ENCODE results near the gene NPPA. TPM values are rescaled to one million over a fixed set of nuclear protein-coding genes. Genes with fewer than 3 reads are reported as not detected.

NPPA gene
- total and polyA plus RNA-seq, 3 donors from 2014 or later: not detected

GRCh38 chr1:11799099-11799498 is 48.5 kb downstream of the NPPA start:
- no peak for DNase-seq
- Histone ChIP-seq H3K4me3 (no peak overlapping the region), H3K4me1 (peaks cover 29% of the 10 kb centered on the region), H3K9me3 (no peaks in the 10 kb centered on the region), H3K27me3 (no peaks in the 10 kb centered on the region), H3K36me3 (ENCODE audit: low read depth, missing control alignments) (no peaks in the 10 kb centered on the region), H3K27ac (peak overlapping the region in 1 of 2 donors; percentile 71)
- WGBS, 2 donors: 97 to 98% methylated on average over 5 of the region's 5 CpGs
- TF ChIP-seq, protein P1, sequence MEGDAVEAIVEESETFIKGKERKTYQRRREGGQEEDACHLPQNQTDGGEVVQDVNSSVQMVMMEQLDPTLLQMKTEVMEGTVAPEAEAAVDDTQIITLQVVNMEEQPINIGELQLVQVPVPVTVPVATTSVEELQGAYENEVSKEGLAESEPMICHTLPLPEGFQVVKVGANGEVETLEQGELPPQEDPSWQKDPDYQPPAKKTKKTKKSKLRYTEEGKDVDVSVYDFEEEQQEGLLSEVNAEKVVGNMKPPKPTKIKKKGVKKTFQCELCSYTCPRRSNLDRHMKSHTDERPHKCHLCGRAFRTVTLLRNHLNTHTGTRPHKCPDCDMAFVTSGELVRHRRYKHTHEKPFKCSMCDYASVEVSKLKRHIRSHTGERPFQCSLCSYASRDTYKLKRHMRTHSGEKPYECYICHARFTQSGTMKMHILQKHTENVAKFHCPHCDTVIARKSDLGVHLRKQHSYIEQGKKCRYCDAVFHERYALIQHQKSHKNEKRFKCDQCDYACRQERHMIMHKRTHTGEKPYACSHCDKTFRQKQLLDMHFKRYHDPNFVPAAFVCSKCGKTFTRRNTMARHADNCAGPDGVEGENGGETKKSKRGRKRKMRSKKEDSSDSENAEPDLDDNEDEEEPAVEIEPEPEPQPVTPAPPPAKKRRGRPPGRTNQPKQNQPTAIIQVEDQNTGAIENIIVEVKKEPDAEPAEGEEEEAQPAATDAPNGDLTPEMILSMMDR (IDR thresholded peaks at IDR 0.05): no peak
- no peak for TF ChIP-seq POLR2A (IDR thresholded peaks at IDR 0.05)
- intact Hi-C loops (cut with DNase I; ENCODE audit: low total_unique reads): no loop called here

- WGBS, 2 donors: 40 to 60% methylated on average over 6 of the region's 6 CpGs
- no peaks in the 10 kb centered on the region for H3K36me3 ChIP-seq (ENCODE audit: low read depth, missing control alignments)
- TF ChIP-seq, protein P1 (IDR thresholded peaks at IDR 0.05): no peak
- no peak for TF ChIP-seq POLR2A (IDR thresholded peaks at IDR 0.05)
- peak; percentile 85 for DNase-seq
- H3K27me3 ChIP-seq: no peaks in the 10 kb centered on the region
- peaks cover 22% of the 10 kb centered on the region for H3K4me1 ChIP-seq
- H3K4me3 ChIP-seq: no peak overlapping the region
- intact Hi-C loops (cut with DNase I; ENCODE audit: low total_unique reads): no loop called here
- peak overlapping the region; percentile 49 to 71 for H3K27ac ChIP-seq
- no peaks in the 10 kb centered on the region for H3K9me3 ChIP-seq
Observed at GRCh38 chr1:11797525-11798216, 49.9 kb downstream of the NPPA start.

- intact Hi-C loops (cut with DNase I; ENCODE audit: low total_unique reads): no loop called here
- whole genome bisulfite sequencing, 2 donors: 81 to 84% methylated on average over 13 to 15 of the region's 15 CpGs
- TF ChIP-seq POLR2A (IDR thresholded peaks at IDR 0.05): no peak
- TF ChIP-seq, protein P1 (IDR thresholded peaks at IDR 0.05): no peak
- Histone ChIP-seq H3K27me3 (no peaks in the 10 kb centered on the region), H3K27ac (peak overlapping the region; percentile 41 to 71), H3K36me3 (ENCODE audit: low read depth, missing control alignments) (no peaks in the 10 kb centered on the region), H3K4me1 (peaks cover 25% of the 10 kb centered on the region), H3K9me3 (no peaks in the 10 kb centered on the region), H3K4me3 (no peak overlapping the region)
- DNase-seq: peak; percentile 90
Observed at GRCh38 chr1:11796036-11796828, 51.4 kb downstream of the NPPA start.

Small RNA genes within 50 kb of the gene (small RNA-seq; reads per million reads assigned to genes)
- 0 reads per million in 2 donors for gene RF02156
- 0 reads per million in 2 donors for gene RF02157
- 0 reads per million in 2 donors for gene RF02158

Other genes starting within 250 kb of the NPPA start
- gene FBXO2, start 193.4 kb downstream of the NPPA start, total RNA-seq: 10 to 100 TPM; 11.3 to 17.3 TPM
- 19.0 TPM for gene FBXO2, start 193.4 kb downstream of the NPPA start, polyA plus RNA-seq (ENCODE audit: insufficient read depth, low read depth, low replicate concordance)
- 10 to 100 TPM; 28.0 to 31.3 TPM for gene FBXO44, start 192.9 kb downstream of the NPPA start, total RNA-seq
- gene FBXO44, start 192.9 kb downstream of the NPPA start, polyA plus RNA-seq (ENCODE audit: insufficient read depth, low read depth, low replicate concordance): 36.4 TPM
- gene FBXO6, start 183.6 kb downstream of the NPPA start, total RNA-seq: 10 to 100 TPM in 1 of 2 donors, 1 to 10 TPM in 1; 7.8 to 17.3 TPM
- 15.8 TPM for gene FBXO6, start 183.6 kb downstream of the NPPA start, polyA plus RNA-seq (ENCODE audit: insufficient read depth, low read depth, low replicate concordance)
- gene MAD2L2, start 166.6 kb downstream of the NPPA start, total RNA-seq: 100 to 1,000 TPM; 115 to 116 TPM
- 77.0 TPM for gene MAD2L2, start 166.6 kb downstream of the NPPA start, polyA plus RNA-seq (ENCODE audit: insufficient read depth, low read depth, low replicate concordance)
- gene DRAXIN, start 156.1 kb downstream of the NPPA start, total RNA-seq: under 1 TPM; 0.79 to 0.93 TPM
- gene DRAXIN, start 156.1 kb downstream of the NPPA start, polyA plus RNA-seq (ENCODE audit: insufficient read depth, low read depth, low replicate concordance): 0.53 TPM
- 10 to 100 TPM; 64.1 to 75.3 TPM for gene AGTRAP, start 111.6 kb downstream of the NPPA start, total RNA-seq
- gene AGTRAP, start 111.6 kb downstream of the NPPA start, polyA plus RNA-seq (ENCODE audit: insufficient read depth, low read depth, low replicate concordance): 49.2 TPM
- gene C1orf167, start 85.6 kb downstream of the NPPA start, total RNA-seq: 10 to 100 TPM; 26.0 to 34.5 TPM
- 64.2 TPM for gene C1orf167, start 85.6 kb downstream of the NPPA start, polyA plus RNA-seq (ENCODE audit: insufficient read depth, low read depth, low replicate concordance)
- gene MTHFR, start 41.8 kb downstream of the NPPA start, total RNA-seq: 10 to 100 TPM; 68.3 to 78.3 TPM
- gene MTHFR, start 41.8 kb downstream of the NPPA start, polyA plus RNA-seq (ENCODE audit: insufficient read depth, low read depth, low replicate concordance): 30.4 TPM
- 10 to 100 TPM; 57.1 to 91.7 TPM for gene CLCN6, start 41.6 kb downstream of the NPPA start, total RNA-seq
- 47.9 TPM for gene CLCN6, start 41.6 kb downstream of the NPPA start, polyA plus RNA-seq (ENCODE audit: insufficient read depth, low read depth, low replicate concordance)
- gene NPPB, start 11.2 kb upstream of the NPPA start, total RNA-seq: under 1 TPM in 1 of 2 donors, not detected in 1; 0.50 TPM
- not detected for gene NPPB, start 11.2 kb upstream of the NPPA start, polyA plus RNA-seq (ENCODE audit: insufficient read depth, low read depth, low replicate concordance)
- 100 to 1,000 TPM; 140 to 144 TPM for gene KIAA2013, start 78.6 kb upstream of the NPPA start, total RNA-seq
- 73.5 TPM for gene KIAA2013, start 78.6 kb upstream of the NPPA start, polyA plus RNA-seq (ENCODE audit: insufficient read depth, low read depth, low replicate concordance)
- gene PLOD1, start 86.9 kb upstream of the NPPA start, total RNA-seq: 10 to 100 TPM; 33.1 to 62.0 TPM
- gene PLOD1, start 86.9 kb upstream of the NPPA start, polyA plus RNA-seq (ENCODE audit: insufficient read depth, low read depth, low replicate concordance): 41.3 TPM
- 10 to 100 TPM; 77.5 to 95.3 TPM for gene MFN2, start 132.7 kb upstream of the NPPA start, total RNA-seq
- gene MFN2, start 132.7 kb upstream of the NPPA start, polyA plus RNA-seq (ENCODE audit: insufficient read depth, low read depth, low replicate concordance): 80.0 TPM
- 10 to 100 TPM; 69.8 to 83.9 TPM for gene MIIP, start 171.7 kb upstream of the NPPA start, total RNA-seq
- gene MIIP, start 171.7 kb upstream of the NPPA start, polyA plus RNA-seq (ENCODE audit: insufficient read depth, low read depth, low replicate concordance): 44.5 TPM
- 1 to 10 TPM; 5.4 to 6.9 TPM for gene TNFRSF8, start 215.5 kb upstream of the NPPA start, total RNA-seq
- 5.0 TPM for gene TNFRSF8, start 215.5 kb upstream of the NPPA start, polyA plus RNA-seq (ENCODE audit: insufficient read depth, low read depth, low replicate concordance)